ENCODE measurements around the gene CFAP44.

The CFAP44 gene

GRCh38 chr3:113423699-113424098, 17.6 kb downstream of the CFAP44 start:
- no peak overlapping the region for H3K4me3 ChIP-seq
- in situ Hi-C loops (cut with MboI; ENCODE audit: low sequenced_read_pairs), result no loop called here
- no peaks in the 10 kb centered on the region for H3K27me3 ChIP-seq (ENCODE audit: low read depth)
- H3K36me3 ChIP-seq (replicated peaks), result peaks cover 10% of the 10 kb centered on the region; the same call in 1 of the 2 replicates
- no peak for DNase-seq (ENCODE audit: low spot score in 2 of 2)
- no peaks in the 10 kb centered on the region for H3K9me3 ChIP-seq
- no peaks in the 10 kb centered on the region for H3K4me1 ChIP-seq

- peak in 1 of 2 experiments; percentile 32 for DNase-seq (ENCODE audit: low spot score in 2 of 2)
- Histone ChIP-seq H3K36me3 (replicated peaks) (peaks cover 9% of the 10 kb centered on the region), H3K9me3 (no peaks in the 10 kb centered on the region), H3K4me1 (no peaks in the 10 kb centered on the region), H3K27me3 (ENCODE audit: low read depth) (no peaks in the 10 kb centered on the region), H3K4me3 (no peak overlapping the region)
- in situ Hi-C loops (cut with MboI; ENCODE audit: low sequenced_read_pairs), result no loop called here
These were observed 20.2 kb downstream of the CFAP44 start for GRCh38 chr3:113421082-113421481.

- in situ Hi-C loops (cut with MboI; ENCODE audit: low sequenced_read_pairs), result no loop called here
- H3K9me3 ChIP-seq, result peaks cover 9% of the 10 kb centered on the region
- no peaks in the 10 kb centered on the region; the same call in none of the 2 replicates for H3K36me3 ChIP-seq (replicated peaks)
- no peak overlapping the region for H3K4me3 ChIP-seq
- H3K27me3 ChIP-seq (ENCODE audit: low read depth), result no peaks in the 10 kb centered on the region
- DNase-seq (ENCODE audit: low spot score in 2 of 2), result no peak
- no peaks in the 10 kb centered on the region for H3K4me1 ChIP-seq
These were observed 31.6 kb downstream of the CFAP44 start for GRCh38 chr3:113409676-113410075.

- no peaks in the 10 kb centered on the region for H3K4me1 ChIP-seq
- no peaks in the 10 kb centered on the region for H3K27me3 ChIP-seq (ENCODE audit: low read depth)
- no peaks in the 10 kb centered on the region; the same call in none of the 2 replicates for H3K36me3 ChIP-seq (replicated peaks)
- H3K9me3 ChIP-seq, result peaks cover under 1% of the 10 kb centered on the region; the same call in 1 of the 2 replicates
- in situ Hi-C loops (cut with MboI; ENCODE audit: low sequenced_read_pairs), result no loop called here
- H3K4me3 ChIP-seq, result no peak overlapping the region
- DNase-seq (ENCODE audit: low spot score in 2 of 2), result no peak
These were observed 36.1 kb downstream of the CFAP44 start for GRCh38 chr3:113405180-113405579.

- H3K4me3 ChIP-seq, result no peak overlapping the region
- H3K36me3 ChIP-seq (replicated peaks), result no peaks in the 10 kb centered on the region; the same call in 1 of the 2 replicates
- H3K27me3 ChIP-seq (ENCODE audit: low read depth), result no peaks in the 10 kb centered on the region
- in situ Hi-C loops (cut with MboI; ENCODE audit: low sequenced_read_pairs), result no loop called here
- DNase-seq (ENCODE audit: low spot score in 2 of 2), result no peak
- H3K9me3 ChIP-seq, result no peaks in the 10 kb centered on the region
- H3K4me1 ChIP-seq, result no peaks in the 10 kb centered on the region
These were observed 36.7 kb downstream of the CFAP44 start for GRCh38 chr3:113404637-113405036.
